Sigmoid colon (tissue), 4 donors: Measurements from ENCODE around the gene GNG2.

Experiments used
- POLR2AphosphoS5 ChIP-seq, 4 donors: sonication (generic); formaldehyde crosslinking; IDR thresholded peaks; one replicate each; pipeline ENCODE4 v1.6.1; 2017; ENCODE audit warnings: antibody characterized with exemption in 4 of 4
- TF ChIP-seq, protein P1 (sequence below), 4 experiments: fragments of 450-650 bp in 3 of 4; fragments of 200-600 bp in 1 of 4; IDR thresholded peaks; one replicate each; pipeline ENCODE4 v1.5.1; 2016 to 2019; ENCODE audit warnings: antibody characterized with exemption in 4 of 4, mild to moderate bottlenecking in 3 of 4, moderate library complexity in 2 of 4

- TF ChIP-seq, protein P1, sequence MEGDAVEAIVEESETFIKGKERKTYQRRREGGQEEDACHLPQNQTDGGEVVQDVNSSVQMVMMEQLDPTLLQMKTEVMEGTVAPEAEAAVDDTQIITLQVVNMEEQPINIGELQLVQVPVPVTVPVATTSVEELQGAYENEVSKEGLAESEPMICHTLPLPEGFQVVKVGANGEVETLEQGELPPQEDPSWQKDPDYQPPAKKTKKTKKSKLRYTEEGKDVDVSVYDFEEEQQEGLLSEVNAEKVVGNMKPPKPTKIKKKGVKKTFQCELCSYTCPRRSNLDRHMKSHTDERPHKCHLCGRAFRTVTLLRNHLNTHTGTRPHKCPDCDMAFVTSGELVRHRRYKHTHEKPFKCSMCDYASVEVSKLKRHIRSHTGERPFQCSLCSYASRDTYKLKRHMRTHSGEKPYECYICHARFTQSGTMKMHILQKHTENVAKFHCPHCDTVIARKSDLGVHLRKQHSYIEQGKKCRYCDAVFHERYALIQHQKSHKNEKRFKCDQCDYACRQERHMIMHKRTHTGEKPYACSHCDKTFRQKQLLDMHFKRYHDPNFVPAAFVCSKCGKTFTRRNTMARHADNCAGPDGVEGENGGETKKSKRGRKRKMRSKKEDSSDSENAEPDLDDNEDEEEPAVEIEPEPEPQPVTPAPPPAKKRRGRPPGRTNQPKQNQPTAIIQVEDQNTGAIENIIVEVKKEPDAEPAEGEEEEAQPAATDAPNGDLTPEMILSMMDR (IDR thresholded peaks at IDR 0.05), result no peak
- TF ChIP-seq POLR2AphosphoS5 (IDR thresholded peaks at IDR 0.05), result no peak
These were observed 60.6 kb downstream of the GNG2 start for GRCh38 chr14:51921026-51921425.
